ENCODE results near the gene PANX3. TPM values are rescaled to one million over a fixed set of nuclear protein-coding genes. Genes with fewer than 3 reads are reported as not detected.

PANX3 gene
- total RNA-seq, 4 donors from 2014 or later, result not detected

DNA sequence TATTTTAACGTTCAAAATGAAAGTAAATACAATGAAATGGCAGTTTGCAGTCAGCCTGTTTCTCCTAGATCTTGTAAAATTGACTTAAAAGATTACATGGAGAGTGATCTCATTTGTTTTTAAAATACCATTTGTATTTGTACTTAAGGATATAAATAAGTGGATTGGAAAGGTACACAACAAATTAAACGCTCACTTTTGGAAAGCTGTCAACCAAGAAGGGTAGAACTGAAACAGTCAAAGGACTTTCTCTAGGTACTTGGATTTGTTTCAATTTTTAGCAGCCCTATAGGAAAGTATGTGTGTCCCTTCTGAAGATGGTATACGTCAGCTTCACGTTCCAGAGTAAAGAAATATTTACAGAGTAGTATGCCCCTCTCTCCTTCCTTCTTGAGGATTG lies 18.7 kb downstream of the PANX3 start:
- no peak for ATAC-seq (ENCODE audit: low FRiP score)
- TF ChIP-seq, protein P1, sequence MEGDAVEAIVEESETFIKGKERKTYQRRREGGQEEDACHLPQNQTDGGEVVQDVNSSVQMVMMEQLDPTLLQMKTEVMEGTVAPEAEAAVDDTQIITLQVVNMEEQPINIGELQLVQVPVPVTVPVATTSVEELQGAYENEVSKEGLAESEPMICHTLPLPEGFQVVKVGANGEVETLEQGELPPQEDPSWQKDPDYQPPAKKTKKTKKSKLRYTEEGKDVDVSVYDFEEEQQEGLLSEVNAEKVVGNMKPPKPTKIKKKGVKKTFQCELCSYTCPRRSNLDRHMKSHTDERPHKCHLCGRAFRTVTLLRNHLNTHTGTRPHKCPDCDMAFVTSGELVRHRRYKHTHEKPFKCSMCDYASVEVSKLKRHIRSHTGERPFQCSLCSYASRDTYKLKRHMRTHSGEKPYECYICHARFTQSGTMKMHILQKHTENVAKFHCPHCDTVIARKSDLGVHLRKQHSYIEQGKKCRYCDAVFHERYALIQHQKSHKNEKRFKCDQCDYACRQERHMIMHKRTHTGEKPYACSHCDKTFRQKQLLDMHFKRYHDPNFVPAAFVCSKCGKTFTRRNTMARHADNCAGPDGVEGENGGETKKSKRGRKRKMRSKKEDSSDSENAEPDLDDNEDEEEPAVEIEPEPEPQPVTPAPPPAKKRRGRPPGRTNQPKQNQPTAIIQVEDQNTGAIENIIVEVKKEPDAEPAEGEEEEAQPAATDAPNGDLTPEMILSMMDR (IDR thresholded peaks at IDR 0.05), result no peak
- no peak for DNase-seq (ENCODE audit: low spot score)

DNA sequence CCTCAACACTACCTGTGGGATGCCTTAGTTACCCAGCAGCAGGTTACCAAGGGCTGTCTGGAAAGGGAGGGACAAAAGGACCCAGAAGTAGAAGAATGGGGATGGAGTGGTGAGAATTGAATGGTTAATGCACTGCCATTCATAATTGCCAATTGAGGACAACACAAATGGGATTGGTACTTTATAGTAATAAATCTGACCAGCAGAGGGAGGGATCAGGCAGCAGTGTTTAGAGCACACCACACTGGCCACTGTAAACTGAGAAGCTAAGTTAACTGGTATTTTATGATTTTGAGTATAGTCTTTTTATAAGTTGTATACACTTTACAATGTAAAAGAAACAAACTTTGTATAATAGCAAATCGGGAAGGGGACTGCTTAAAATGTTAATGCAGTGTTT lies 22.1 kb downstream of the PANX3 start:
- TF ChIP-seq, protein P1 (IDR thresholded peaks at IDR 0.05), result no peak
- ATAC-seq (ENCODE audit: low FRiP score) (no peak), DNase-seq (ENCODE audit: low spot score) (no peak)

DNA sequence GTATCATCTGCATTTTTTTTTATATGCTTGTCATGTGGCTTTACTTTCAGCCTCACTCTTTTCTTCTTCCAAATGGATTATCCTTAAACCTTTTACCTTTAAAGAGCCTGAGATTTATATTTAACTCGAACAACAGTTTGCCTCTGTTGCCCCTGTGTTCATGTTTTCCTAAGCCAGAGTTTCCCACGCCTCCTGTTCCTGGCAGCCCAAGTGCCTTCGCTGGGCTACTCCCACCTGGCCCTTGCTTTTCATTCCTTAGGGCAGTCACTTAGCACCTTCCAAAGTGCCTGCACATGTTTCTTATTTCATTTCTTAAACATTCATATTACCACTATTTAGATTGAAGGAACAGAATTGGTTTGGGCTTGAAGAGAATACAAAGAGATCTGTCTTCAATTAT lies 24.7 kb downstream of the PANX3 start:
- TF ChIP-seq, protein P1 (IDR thresholded peaks at IDR 0.05), result no peak
- DNase-seq (ENCODE audit: low spot score) (no peak), ATAC-seq (ENCODE audit: low FRiP score) (no peak)

DNA sequence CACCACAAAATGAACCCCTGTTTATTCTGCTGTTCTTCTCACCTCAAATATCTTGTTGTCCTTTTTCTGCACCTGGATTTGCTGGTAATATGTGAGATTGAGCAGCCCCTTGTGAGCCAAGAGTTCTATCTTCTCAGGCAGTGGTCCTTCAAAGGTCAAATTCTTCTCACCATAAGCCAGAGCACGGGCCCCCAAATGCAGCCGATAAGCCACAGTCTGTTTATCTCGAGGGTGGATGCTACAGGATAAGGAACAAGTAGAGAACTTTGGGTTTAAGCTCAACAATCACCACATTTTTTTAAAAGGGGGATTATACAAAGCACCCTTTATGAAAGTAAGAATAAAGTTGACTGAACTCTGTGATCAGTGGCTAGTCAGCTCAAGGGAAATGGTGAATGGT lies 27.3 kb downstream of the PANX3 start:
- no peak for ATAC-seq (ENCODE audit: low FRiP score)
- DNase-seq (ENCODE audit: low spot score), result no peak
- TF ChIP-seq, protein P1 (IDR thresholded peaks at IDR 0.05), result no peak

GRCh38 chr11:124639186-124639585 lies 28.0 kb downstream of the PANX3 start:
- DNase-seq (ENCODE audit: low spot score) (no peak), ATAC-seq (ENCODE audit: low FRiP score) (no peak)
- TF ChIP-seq, protein P1 (IDR thresholded peaks at IDR 0.05), result no peak

DNA sequence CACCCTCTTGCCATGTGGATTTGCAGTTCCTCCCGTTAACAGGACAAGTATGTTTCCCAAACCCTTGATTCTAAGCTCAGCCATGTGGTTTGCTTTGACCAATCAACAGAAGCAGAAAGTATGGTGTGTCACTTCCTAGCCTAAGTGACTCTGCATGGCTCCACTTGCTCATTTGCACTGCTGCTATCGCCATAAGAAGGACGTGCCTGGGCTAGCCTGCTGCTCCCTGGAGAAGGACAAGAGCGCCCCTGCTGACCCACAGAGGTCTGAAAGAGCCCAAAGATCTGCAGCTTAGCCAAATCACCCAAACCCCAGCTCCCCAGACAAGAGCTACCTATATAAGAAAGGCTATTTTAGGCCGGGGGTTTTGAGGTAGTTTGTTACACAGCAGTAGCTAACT lies 29.4 kb downstream of the PANX3 start:
- no peak for ATAC-seq (ENCODE audit: low FRiP score)
- no peak for DNase-seq (ENCODE audit: low spot score)
- TF ChIP-seq, protein P1 (IDR thresholded peaks at IDR 0.05), result no peak

DNA sequence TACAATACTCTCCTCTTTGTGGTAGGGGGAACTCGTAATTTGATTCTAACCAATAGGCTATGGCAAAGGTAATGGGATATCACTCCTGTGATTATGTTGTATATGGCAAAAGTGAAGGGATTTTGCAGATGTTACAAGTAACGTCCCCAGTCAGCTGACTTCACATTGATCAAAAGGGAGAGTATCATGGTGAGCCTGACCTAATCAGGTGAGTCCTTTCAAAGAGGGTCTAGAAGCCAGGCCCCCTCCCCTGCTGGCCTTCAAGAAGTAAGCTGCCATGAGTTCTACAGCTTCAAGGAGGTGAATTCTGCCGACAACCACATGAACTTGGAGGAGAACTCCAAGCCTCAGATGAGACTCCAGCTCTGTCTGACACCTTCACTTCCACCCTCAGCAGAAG lies 31.4 kb downstream of the PANX3 start:
- DNase-seq (ENCODE audit: low spot score), result no peak
- TF ChIP-seq, protein P1 (IDR thresholded peaks at IDR 0.05), result no peak
- ATAC-seq (ENCODE audit: low FRiP score), result no peak
